Measurements from ENCODE around the gene ASXL1. TPM values are rescaled to one million over a fixed set of nuclear protein-coding genes. Genes with fewer than 3 reads are reported as not detected.

Gene ASXL1
- total RNA-seq, 2 donors from 2014 or later = 38.8 to 40.4 TPM

GRCh38 chr20:32418376-32418775, 60.2 kb downstream of the ASXL1 start:
- no peak overlapping the region for H3K27ac ChIP-seq
- H3K9ac ChIP-seq (ENCODE audit: low read depth in 2 of 2, low read length in 2 of 2) = no peak overlapping the region
- TF ChIP-seq CTCF (IDR thresholded peaks at IDR 0.05) = no peak
- intact Hi-C loops (cut with DNase I) = no loop called here
- no peak for DNase-seq
- H3K27me3 ChIP-seq = no peaks in the 10 kb centered on the region
- H3K4me3 ChIP-seq = no peak overlapping the region
- H3K9me3 ChIP-seq = no peaks in the 10 kb centered on the region
- H3K4me1 ChIP-seq = no peaks in the 10 kb centered on the region
- no peaks in the 10 kb centered on the region for H3K36me3 ChIP-seq

- DNase-seq = no peak
- intact Hi-C loops (cut with DNase I) = no loop called here
- Histone ChIP-seq H3K27me3 (no peaks in the 10 kb centered on the region), H3K9ac (ENCODE audit: low read depth in 2 of 2, low read length in 2 of 2) (no peak overlapping the region), H3K4me3 (no peak overlapping the region), H3K9me3 (no peaks in the 10 kb centered on the region), H3K36me3 (no peaks in the 10 kb centered on the region), H3K27ac (no peak overlapping the region), H3K4me1 (no peaks in the 10 kb centered on the region)
- no peak for TF ChIP-seq CTCF (IDR thresholded peaks at IDR 0.05)
Observed at GRCh38 chr20:32421290-32421689, 63.2 kb downstream of the ASXL1 start.

- Histone ChIP-seq H3K36me3 (peaks cover 24% of the 10 kb centered on the region), H3K4me3 (no peak overlapping the region), H3K9ac (ENCODE audit: low read depth in 2 of 2, low read length in 2 of 2) (no peak overlapping the region), H3K9me3 (no peaks in the 10 kb centered on the region), H3K4me1 (no peaks in the 10 kb centered on the region), H3K27ac (no peak overlapping the region), H3K27me3 (no peaks in the 10 kb centered on the region)
- TF ChIP-seq CTCF (IDR thresholded peaks at IDR 0.05) = no peak
- DNase-seq = no peak
- intact Hi-C loops (cut with DNase I) = no loop called here
Observed at GRCh38 chr20:32427996-32428395, 69.9 kb downstream of the ASXL1 start.

DNA sequence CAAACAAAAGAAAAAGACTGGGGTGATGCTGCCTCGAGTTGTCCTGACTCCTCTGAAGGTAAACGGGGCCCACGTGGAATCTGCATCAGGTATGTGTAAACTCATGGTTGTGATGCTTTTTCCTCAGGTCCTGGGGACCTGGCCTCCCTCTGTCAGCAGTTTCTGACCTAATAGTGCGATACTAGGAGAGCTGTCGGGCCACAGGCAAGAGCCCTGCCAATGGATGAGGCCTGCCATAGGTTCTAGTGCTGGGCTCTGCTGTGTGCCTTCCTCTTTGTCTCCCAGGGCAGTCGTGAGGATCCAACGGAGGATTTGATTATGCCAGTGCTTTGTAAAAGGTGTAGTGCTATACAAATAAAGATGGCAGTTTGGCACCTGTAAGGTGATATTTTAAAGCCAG, 71.2 kb downstream of the ASXL1 start:
- no peaks in the 10 kb centered on the region for H3K27me3 ChIP-seq

DNA sequence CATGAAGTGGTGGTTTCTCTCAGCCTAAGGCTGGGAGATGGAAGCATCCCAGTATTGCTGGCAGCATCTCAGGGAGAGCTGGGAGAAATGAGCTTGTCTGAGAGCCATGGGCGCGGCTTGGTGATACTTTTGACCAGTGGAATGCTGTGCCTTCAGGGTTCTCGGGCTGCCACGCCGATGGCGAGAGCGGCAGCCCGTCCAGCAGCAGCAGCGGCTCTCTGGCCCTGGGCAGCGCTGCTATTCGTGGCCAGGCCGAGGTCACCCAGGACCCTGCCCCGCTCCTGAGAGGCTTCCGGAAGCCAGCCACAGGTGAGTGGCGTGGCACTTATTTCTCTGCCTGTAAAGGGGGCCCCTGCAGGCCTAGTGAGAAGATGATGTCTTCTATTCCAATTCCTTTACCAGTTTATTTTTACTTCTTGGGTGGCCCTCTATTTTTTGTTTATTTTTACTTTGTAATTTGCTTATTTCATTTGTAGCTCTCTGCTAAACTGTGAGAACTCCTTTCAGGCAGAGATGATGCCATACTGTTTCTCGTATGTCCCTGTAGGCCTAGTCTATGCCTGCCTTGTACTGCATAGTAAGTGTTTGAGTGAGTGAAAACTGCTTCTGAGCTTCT, 71.7 kb downstream of the ASXL1 start:
- no peak for DNase-seq
- intact Hi-C loops (cut with DNase I) = no loop called here
- H3K9ac ChIP-seq (ENCODE audit: low read depth in 2 of 2, low read length in 2 of 2) = no peak overlapping the region

More for the DNA sequence above, 71.2 kb downstream of the ASXL1 start:
- DNase-seq = no peak
- no peaks in the 10 kb centered on the region for H3K9me3 ChIP-seq
- intact Hi-C loops (cut with DNase I) = no loop called here
- no peaks in the 10 kb centered on the region for H3K4me1 ChIP-seq
- H3K4me3 ChIP-seq = no peak overlapping the region
- H3K9ac ChIP-seq (ENCODE audit: low read depth in 2 of 2, low read length in 2 of 2) = no peak overlapping the region
- no peak overlapping the region for H3K27ac ChIP-seq
- peaks cover 32% of the 10 kb centered on the region for H3K36me3 ChIP-seq
- TF ChIP-seq CTCF (IDR thresholded peaks at IDR 0.05) = no peak

More for the DNA sequence above, 71.7 kb downstream of the ASXL1 start:
- Histone ChIP-seq H3K27ac (no peak overlapping the region), H3K4me1 (no peaks in the 10 kb centered on the region), H3K36me3 (peaks cover 37% of the 10 kb centered on the region), H3K27me3 (no peaks in the 10 kb centered on the region), H3K9me3 (no peaks in the 10 kb centered on the region), H3K4me3 (no peak overlapping the region)
- TF ChIP-seq CTCF (IDR thresholded peaks at IDR 0.05) = no peak

All from colonic mucosa (tissue), 4 donors.